Activated effector memory CD4-positive, alpha-beta T cell treated with anti-CD3 and anti-CD28 coated beads, Interleukin-2, amount 50 U/mL, for 16 hours (primary cell): ENCODE measurements around the gene TMEM178B.
"Not testable (repeated sequence)": the region's sequence is repeated elsewhere in the genome, so short reads cannot be mapped to it uniquely, and the experiment has no call there.

Experiments
- DNase-seq: peaks from one replicate; pipeline ENCODE4 v3.0.0-alpha.2; 2020

TMEM178B gene

DNA sequence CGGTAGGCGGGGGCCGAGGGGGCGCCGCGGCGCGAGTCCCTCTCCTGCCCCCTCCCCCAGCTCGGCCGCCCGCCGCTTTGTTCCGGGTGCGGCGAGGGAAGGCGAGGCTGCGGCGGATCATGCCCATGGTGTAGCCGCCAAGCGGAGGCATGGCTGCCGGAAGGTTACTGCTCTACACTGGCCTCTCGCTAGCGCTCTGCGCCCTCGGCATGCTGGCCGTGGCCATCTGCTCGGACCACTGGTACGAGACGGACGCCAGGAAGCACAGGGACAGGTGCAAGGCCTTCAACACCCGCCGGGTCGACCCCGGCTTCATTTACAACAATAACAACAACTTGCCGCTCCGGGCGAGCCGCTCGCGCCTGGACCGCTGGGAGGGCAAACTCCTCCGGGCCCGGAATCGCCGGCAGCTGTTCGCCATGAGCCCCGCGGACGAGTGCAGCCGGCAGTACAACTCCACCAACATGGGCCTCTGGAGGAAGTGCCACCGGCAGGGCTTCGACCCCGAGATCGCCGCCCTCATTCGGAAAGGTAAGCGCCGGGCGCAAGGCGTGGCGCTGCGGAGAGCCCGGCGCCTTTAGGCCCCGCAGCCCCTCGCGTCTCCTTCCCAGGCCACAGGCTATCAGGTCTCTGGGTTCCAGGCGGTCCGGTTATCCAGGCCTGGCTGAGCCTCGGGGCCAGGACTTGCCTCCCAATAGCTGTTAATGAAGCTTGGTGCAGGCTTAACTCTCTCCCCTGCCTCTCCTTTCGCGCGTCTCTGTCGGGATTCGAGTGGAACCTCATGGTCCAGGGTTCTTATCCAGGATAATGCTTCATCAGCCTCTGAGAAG lies 513 bp downstream of the TMEM178B start:
- DNase-seq: peak; percentile 63

DNA sequence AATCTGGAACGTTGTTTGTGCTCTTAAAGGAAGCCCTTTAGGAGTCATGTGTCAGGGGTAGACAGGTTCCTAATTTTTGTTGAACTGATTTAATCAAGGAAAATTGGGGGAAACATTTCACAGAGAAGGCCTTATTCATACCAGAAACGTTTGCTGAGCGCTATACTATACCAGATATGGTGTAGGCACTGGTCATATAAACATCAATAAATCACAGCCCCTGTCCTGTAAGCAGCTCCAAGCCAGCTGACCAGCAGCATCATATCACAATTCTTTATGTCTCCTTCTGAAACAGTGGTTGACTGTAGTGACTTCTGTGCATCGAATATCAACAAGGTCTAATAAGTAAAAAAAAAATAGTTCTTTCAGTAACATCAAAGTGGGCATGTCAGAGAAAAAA lies 1.1 kb downstream of the TMEM178B start:
- DNase-seq: no peak

DNA sequence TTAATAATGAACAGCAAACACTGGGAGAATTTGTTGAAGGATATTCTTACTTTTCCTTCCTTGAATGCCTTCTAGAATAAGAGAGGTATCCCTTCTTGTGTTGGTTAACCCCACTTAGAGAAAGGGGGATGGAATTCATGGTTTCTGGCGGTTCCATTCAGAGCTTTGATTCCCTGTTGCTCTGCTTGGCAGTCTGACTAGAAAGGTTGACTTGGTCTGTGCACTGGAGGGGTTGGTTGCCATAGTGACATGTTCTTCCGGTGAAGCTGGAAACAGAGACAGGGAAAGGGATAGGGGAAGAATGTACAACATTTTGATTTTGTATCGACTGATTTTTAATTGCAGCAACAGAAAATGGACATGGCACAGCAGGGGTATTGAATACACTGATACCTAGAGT lies 2.5 kb downstream of the TMEM178B start:
- no peak for DNase-seq

DNA sequence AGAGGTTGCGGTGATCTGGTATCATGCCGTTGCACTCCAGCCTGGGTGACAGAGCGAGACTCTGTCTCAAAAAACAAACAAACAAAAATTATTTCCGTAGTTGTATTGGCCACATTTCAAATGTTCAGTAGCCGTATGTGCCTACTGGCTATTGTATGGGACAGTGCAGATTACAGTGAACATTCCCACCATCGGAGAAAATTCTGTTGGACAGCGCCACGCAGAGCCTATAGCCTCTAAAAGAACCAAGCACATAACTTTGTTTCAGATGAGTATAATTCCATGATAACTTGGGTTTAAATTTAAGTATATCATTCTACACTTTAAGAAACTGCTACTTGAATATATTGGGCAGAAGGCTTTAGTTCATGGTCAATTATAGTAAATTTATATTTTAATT lies 5.4 kb downstream of the TMEM178B start:
- no peak for DNase-seq

DNA sequence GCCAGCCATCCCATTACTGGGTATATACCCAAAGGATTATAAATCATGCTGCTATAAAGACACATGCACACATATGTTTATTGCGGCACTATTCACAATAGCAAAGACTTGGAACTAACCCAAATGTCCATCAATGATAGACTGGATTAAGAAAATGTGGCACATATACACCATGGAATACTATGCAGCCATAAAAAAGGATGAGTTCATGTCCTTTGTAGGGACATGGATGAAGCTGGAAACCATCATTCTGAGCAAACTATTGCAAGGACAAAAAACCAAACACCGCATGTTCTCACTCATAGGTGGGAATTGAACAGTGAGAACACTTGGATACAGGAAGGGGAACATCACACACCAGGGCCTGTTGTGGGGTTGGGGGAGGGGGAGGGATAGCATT lies 15.6 kb downstream of the TMEM178B start:
- not testable (repeated sequence) for DNase-seq

DNA sequence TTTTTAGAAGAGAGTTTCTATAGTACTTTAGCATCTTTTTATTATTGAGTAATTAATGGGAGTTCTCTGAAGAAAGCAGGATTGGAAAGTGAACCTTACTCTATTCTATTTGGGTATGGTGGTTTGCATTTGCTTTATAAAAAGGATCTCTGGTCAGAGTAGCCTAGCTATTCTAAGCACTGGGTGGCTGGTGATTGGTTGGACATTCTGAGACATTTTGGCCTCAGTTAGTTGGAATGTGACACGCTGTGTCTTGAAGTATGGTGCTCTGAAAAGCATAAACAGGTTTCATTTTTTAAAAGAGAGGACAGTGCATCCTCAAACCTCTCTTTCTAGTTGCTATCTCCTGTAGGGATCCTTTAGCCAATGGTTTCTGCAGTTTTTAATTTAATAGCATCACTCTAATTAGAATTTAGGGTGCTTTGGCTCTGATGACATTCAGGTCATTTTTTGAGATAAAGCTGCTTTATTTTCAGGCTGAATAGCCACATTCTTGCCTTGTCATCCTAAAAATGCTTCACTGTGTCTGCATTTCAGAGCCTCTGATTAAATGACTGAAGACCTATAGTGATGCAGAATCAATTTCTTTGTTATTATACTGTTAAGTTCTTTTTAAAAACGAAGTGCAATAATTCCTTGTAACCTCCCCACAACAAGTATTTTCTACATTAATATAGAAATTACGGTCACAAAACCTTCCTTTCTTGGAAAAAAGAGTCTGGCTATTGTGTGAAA lies 20.6 kb downstream of the TMEM178B start:
- no peak for DNase-seq

DNA sequence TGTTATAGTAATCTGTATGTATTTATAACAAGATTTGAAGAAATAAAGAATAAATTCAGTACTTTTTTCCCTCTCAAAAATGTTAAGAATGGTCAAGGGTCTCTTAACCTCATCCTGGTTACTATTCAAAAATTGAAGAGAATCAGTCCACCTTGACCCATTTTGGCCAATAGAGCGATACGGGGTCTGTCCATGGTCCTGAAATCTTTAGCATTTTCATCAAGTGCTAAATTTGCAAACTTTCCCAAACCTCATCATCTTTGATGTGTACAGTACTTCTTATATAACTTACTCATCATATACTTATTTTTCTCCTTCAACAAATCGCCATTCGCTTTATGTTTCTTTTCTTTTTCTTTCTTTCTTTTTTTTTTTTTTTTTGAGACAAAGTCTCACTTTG lies 23.6 kb downstream of the TMEM178B start:
- no peak for DNase-seq

DNA sequence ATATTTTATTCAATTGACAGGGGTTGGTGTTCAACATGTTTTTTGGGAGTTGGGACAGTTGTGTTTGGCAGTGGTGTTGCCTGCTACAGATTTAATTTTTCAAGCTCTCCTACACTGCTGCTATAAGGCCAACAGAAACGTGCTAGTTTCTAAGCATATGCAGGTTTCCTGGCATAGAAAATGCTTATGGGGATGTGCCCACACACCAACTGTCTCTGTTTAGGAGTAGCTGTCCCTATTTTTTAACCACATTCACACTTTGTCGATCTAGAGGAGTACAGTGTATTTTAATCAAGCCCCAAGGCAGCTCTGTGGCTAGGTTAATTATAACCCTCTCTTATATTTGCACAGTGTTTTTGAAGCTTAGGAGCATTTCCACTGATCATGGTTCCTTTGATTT lies 28.6 kb downstream of the TMEM178B start:
- no peak for DNase-seq

DNA sequence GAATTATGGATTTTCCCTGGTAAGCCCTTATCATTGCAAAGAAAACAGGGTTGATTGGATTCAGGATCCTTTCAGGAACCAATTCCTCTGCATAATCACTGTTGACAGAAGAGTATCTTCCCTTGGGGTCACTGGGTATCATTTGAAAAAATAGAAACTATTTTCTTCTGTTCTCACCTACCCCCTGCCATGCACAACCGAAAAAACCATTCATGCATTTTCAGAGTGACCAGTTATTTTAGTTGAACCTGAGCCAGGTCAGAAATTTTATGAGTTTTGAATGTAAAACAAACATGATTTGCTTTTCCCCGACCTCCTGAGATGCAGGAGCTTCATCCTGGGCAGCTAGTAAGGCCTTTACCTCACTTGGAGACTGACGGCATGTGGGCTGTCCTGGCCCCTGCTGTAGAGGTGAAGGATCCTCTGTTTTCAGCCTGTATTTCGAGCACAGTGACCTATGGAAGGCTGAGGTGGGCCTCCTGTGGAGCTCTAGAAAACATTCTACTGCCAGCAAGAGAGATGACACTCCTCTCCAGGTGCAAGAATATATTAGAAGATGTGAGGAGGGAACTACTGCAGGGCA lies 30.1 kb downstream of the TMEM178B start:
- DNase-seq: no peak

DNA sequence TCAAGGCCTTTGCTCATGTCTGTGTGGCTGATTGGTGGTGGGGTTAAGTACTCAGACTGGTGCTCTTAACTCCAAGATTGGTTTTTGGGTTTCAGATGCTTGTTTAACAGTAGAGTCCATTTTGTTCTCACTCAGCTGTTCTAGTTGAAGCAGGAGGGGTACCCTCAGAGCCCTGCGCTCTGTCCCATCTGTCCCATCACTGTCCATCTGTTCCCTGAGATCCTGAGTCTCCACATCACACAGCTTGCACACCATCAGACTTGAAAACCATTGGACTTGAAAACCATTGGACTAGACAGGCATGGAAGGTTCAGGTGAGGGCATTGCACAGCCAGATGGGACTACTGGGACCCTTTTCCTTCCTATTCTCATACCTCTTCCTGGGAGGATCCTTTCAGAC lies 39.3 kb downstream of the TMEM178B start:
- no peak for DNase-seq

DNA sequence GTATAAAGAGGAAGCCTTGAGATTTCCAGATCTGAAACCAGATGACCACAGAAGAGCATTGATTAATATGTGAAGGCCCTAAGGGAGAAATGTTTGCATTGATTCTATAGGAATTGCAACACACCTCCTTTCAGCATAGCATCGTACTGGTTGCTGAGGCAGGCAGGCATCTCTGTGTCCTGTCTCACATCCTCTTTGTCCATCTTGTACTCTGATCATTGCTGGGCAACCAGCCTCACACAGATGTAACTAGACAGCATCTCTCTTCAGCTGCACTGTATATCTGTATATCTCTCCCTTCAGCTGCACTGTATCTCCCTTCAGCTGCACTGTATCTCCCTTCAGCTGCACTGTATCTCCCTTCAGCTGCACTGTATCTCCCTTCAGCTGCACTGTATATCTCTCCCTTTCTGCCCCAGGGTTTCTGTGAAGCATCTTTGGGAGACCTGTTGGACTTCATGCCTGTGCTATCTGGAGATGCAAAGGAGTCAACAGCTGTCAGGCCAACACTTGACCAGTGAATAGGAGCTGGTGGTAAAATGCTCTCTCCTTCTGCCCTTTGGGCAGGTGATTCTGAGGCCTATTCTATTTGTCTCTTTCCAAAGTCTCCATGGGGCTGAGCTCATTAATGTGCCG lies 40.3 kb downstream of the TMEM178B start:
- no peak for DNase-seq

DNA sequence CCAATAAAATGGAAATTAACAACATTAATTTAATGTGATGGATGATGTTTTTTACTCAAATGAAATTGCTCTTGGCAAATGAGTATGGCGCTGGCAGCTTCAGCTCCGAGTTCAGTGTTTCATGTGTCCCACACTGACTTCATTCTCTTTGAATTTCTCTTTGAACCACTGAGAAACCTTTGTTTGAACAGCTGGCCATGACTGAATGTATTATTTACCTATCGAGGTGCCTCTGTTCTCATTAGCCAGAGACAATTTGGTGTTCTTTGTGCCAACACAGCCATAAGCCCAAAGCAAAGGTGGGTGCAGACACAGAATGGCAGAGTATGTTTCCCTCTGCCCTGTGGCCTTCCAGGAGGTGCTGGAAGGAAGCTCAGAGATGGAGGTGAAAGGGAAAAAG lies 42.1 kb downstream of the TMEM178B start:
- no peak for DNase-seq

DNA sequence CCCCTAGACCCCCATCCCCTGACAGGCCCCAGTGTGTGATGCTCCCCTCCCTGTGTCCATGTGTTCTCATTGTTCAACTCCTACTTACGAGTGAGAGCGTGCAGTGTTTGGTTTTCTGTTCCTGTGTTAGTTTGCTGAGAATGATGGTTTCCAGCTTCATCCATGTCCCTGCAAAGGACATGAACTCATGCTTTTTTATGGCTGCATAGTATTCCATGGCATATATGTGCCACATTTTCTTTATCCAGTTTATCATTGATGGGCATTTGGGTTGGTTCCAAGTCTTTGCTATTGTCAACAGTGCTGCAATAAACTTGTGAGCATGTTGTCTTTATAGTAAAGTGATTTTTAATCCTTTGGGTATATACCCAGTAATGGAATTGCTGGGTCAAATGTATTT lies 42.8 kb downstream of the TMEM178B start:
- DNase-seq: not testable (repeated sequence)

DNA sequence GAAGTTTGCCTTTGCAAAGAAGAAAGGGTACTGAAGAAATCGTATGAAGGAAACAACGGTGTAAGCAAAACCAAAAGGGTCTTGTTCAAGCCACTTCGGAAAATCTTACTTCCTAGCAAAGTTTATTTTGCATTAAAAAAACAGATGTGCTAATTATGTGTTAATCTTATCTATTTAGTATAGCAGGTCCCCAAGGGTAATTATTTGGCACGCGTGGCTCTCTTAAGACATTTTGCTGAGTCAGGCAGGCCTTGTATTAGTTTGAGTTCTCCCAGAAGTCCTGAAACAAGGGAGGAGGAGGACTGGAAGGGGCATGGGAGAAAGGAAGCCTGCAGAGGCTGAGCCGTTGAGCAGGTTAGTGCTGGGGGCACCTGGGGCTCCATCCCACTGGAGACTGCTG lies 44.9 kb downstream of the TMEM178B start:
- no peak for DNase-seq

DNA sequence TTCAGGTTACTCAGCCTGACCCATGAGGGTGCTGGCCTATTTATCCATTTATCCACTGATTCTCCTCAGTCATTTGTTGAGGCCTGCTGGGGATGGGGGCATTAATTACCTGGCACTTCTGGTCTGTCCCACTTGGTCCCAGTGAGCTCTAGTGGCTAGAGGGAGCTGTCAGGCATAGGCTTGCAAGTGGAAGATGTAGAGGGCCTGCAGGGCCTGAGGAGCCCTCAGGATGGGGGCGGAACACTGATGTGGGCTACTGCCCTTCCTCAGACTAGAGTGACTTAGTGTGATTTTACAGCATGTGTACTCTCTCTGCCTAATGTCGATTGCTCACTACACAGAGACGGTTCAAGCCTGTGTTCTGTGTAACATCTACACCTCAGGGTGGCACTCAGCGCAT lies 45.3 kb downstream of the TMEM178B start:
- no peak for DNase-seq

DNA sequence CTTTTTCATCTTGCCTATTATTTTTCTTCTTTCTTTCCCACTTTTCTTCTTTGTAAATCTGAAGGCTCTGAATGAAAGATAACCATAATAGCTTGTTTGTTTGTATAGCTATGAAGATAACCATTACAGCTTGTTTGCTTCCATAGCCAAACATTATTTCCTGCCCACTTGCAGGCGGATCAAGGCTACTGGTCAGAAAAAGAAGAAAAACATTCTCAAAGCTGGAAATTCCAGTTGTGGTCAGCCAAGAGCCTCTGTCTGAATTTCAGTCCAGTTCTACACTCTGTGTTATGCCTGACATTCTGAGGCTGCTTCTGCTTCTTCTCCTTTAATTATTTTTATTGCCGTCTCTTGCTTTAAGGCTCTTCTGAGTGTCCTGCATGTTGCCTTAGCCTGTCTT lies 48.9 kb downstream of the TMEM178B start:
- DNase-seq: no peak

DNA sequence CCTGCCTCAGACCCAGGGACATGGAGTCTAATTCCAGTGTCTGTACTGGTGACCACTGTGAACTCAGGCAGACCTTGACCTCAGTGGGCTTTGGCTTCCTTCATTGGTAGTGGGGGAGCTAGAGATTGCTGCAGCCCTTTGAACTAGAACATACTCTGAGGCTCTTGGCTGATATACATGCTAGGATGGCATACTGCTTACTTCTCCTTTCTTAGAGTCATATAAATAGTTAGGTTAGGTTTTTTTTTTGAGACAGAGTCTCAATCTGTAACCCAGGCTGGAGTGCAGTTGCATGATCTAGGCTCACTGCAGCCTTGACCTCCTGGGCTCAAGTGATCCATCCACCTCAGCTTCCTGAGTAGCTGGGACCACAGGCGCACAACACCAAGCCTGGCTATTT lies 49.7 kb downstream of the TMEM178B start:
- DNase-seq: no peak

DNA sequence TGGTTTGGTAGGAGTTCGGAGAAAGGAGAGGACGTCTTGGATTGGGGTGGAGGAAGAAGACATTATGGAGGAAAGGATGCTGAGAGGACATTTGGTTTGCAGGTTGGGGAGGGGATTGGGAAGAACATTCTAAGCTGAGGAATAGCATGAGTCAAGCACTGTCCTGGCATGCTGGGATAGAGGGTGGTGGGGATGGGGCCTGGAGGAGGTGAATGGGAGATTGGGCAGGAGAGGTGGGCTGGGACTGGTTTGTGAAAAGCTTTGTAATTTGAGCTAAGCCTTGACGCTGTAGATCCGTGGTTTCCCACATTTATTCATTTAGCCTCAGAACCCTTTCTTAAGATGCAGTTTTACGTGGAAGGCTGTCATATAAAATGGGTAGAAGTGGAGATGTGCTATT lies 52.2 kb downstream of the TMEM178B start:
- DNase-seq: no peak

DNA sequence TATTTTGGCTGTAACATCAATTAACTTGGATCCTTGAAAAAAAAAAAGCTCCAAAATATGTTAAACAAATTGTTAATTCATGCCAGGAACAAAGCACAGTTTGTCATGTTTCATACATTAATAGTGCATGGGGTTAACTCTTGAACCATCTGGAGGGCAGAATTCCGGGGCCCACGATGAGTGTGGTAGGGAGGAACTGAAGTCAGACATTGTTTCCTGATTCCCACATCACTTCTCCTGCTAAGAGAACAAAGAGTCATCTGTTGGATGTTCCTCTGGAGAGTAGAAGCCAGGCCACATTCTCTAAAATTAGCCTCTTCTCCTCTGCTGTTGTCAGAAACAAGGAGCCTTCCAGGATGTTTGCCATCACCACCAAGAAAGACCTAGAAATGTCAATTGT lies 54.6 kb downstream of the TMEM178B start:
- no peak for DNase-seq

DNA sequence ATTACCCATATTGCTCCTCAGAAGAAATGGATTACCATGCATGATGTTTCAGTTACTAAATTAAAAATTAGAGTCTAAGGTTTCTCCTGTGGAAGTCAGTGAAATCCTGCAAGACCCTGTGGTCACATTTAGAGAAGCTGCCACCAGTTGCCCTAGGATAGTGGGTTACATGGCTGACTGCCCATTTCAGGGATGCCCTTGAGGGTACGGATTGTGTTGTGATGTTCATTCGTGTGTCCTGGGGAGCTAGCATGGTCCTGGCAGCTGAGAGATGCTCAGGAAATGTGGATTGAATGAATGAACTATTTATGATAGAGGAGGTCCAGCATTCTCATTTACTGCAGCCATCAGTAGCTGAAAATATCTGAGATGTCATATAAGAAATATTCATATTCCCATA lies 55.1 kb downstream of the TMEM178B start:
- DNase-seq: no peak

DNA sequence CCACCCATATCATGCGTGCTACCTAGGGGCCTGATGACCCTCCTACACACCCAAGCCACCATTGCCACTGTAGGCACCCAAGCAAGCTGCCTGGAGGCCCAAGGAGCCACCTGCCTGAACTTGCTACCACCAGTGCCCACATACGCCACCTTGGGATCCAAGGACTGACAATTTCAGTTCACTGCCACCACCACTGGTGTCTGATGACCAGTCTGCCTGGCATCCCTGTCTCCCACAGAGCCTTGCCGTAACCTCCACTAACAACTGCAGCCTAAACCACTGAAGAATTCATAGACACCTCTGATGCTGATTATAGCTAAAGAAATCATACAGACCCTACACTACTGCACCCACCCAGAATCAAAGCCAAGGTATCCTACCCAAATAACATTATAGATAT lies 58.8 kb downstream of the TMEM178B start:
- DNase-seq: no peak

DNA sequence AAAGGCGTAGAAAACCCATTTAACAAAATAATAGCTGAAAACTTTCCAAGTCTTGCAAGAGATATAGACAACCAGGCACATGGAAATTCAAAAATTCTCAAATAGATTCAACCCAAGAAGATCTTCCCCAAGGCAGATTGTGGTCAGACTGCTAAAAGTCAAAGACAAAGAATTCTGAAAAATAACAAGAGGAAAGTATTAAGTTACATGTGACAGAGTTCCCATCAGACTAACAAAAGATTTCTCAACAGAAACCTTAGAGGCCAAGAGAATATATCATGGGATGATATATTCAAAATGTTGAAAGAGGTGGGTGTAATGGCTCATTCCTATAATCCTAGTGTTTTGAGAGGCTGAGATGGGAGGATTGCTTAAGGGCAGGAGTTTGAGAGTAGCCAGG lies 59.8 kb downstream of the TMEM178B start:
- no peak for DNase-seq

DNA sequence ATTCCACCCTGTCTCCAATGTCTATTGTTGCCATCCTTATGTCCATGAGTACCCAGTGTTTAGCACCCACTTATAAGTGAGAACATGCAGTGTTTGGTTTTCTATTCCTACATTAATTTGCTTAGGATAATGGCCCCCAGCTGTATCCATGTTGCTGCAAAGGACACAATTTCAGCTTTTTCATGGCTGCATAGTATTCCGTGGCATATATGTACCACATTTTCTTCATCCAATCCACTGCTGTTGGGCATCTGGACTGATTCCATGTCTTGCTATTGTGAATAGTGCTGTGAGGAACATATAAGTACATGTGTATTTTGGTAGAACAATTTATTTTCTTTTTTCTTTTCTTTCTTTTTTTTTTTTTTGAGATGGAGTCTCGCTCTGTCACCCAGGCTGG lies 68.2 kb downstream of the TMEM178B start:
- DNase-seq: no peak
